Natural killer cell (primary cell): ENCODE data around the gene IL10RA. TPM values are rescaled to one million over a fixed set of nuclear protein-coding genes. Genes with fewer than 3 reads are reported as not detected.

Experiments used
- ATAC-seq, 3 donors: fragments of 150-1000 bp in 2 of 3; fragments of 200-7000 bp in 1 of 3; cut with Tn5 transposase; 1 replicate in 1 of 3; 2 replicates in 2 of 3; pipeline ENCODE4 v1.10.0; 2021; ENCODE audit warnings: mild to moderate bottlenecking in 2 of 3, moderate library complexity in 2 of 3
- DNase-seq, 2 donors: peaks; one replicate each; pipeline versions ENCODE4 v3.0.0 to v3.0.0-alpha.2; 2013 to 2021; ENCODE audit warnings: mixed read lengths in 1 of 2
- H3K27ac ChIP-seq: one replicate; pipeline ENCODE4 v1.5.1; 2013; ENCODE audit warnings: mild to moderate bottlenecking, low read length
- H3K27me3 ChIP-seq: one replicate; pipeline ENCODE4 v1.6.1; 2013; ENCODE audit warnings: low read length; ENCODE audit not compliant: control insufficient read depth, insufficient read depth
- H3K36me3 ChIP-seq: one replicate; pipeline ENCODE4 v1.6.1; 2013; ENCODE audit warnings: low read length; ENCODE audit not compliant: control insufficient read depth, insufficient read depth
- H3K4me1 ChIP-seq: one replicate; pipeline ENCODE4 v1.6.1; 2013; ENCODE audit warnings: low read length; ENCODE audit not compliant: control insufficient read depth, insufficient read depth
- H3K4me3 ChIP-seq: one replicate; pipeline ENCODE4 v1.5.1; 2013; ENCODE audit warnings: low read length
- H3K9me3 ChIP-seq: one replicate; pipeline ENCODE4 v1.6.1; 2013; ENCODE audit warnings: low read length; ENCODE audit not compliant: control insufficient read depth, insufficient read depth
- H3K27ac Mint-ChIP-seq, 2 donors: one replicate each; pipeline ENCODE4 v1.8.0; 2022; ENCODE audit warnings: mild to moderate bottlenecking in 2 of 2, mixed read lengths in 2 of 2, moderate library complexity in 1 of 2
- H3K27me3 Mint-ChIP-seq, 2 donors: one replicate each; pipeline ENCODE4 v1.8.0; 2022; ENCODE audit warnings: low read depth in 2 of 2, mixed read lengths in 2 of 2
- H3K36me3 Mint-ChIP-seq: one replicate; pipeline ENCODE4 v1.8.0; 2022; ENCODE audit warnings: mixed read lengths
- H3K4me1 Mint-ChIP-seq, 2 donors: one replicate each; pipeline ENCODE4 v1.8.0; 2022; ENCODE audit warnings: mixed read lengths in 2 of 2
- H3K4me3 Mint-ChIP-seq: one replicate; pipeline ENCODE4 v1.8.0; 2022; ENCODE audit warnings: mild to moderate bottlenecking, moderate library complexity, mixed read lengths
- H3K9me3 Mint-ChIP-seq, 2 donors: one replicate each; pipeline ENCODE4 v1.8.0; 2022; ENCODE audit warnings: mixed read lengths in 2 of 2
- CTCF ChIP-seq: fragments of 200-600 bp; IDR thresholded peaks from one replicate; pipeline ENCODE4 v1.8.0; 2022; ENCODE audit warnings: antibody characterized with exemption
- WGBS: methylation state at CpG from one replicate; pipeline ENCODE4 v1.1.7; 2013; ENCODE audit warnings: missing lambda C conversion rate; ENCODE audit not compliant: insufficient coverage; 5-methylcytosine and 5-hydroxymethylcytosine counted together
- intact Hi-C: fragments of 100-400 bp; cut with micrococcal nuclease; formaldehyde crosslinking; loops from one replicate; pipeline ENCODE4 v1.14.2; 2022
- total RNA-seq, 4 donors: library from RNA; stranded (reverse); fragments of 120-200 nt in 1 of 4; gene quantifications; one replicate each; pipeline versions ENCODE4 v1.2.3 to v1.2.4, GENCODE V29; 2013 to 2022

Gene IL10RA
- total RNA-seq, 3 donors from 2014 or later (not counting 1 experiment from before 2014, with no cell fraction given), result 263 to 286 (median 268) TPM

GRCh38 chr11:117993988-117994745 lies 8.0 kb downstream of the IL10RA start:
- peaks cover 80 to 85% of the 10 kb centered on the region in 2 donors for H3K4me1 Mint-ChIP-seq
- intact Hi-C loops, result no loop called here
- WGBS, result 79% methylated on average over 8 of the region's 9 CpGs
- peak overlapping the region; percentile 21 for H3K4me3 Mint-ChIP-seq
- H3K9me3 ChIP-seq, result no peaks in the 10 kb centered on the region
- peaks cover 39% of the 10 kb centered on the region for H3K36me3 Mint-ChIP-seq
- peak overlapping the region; percentile 60 to 98 for H3K27ac Mint-ChIP-seq
- peak overlapping the region; percentile 44 for H3K27ac ChIP-seq
- ATAC-seq (peak in 1 of 3 donors; percentile 11), DNase-seq (no peak)
- TF ChIP-seq CTCF, result no peak
- no peaks in the 10 kb centered on the region for H3K9me3 Mint-ChIP-seq
- no peak overlapping the region for H3K4me3 ChIP-seq
- no peaks in the 10 kb centered on the region for H3K27me3 ChIP-seq
- peaks cover 98% of the 10 kb centered on the region for H3K36me3 ChIP-seq
- H3K4me1 ChIP-seq, result peaks cover 77% of the 10 kb centered on the region
- no peaks in the 10 kb centered on the region for H3K27me3 Mint-ChIP-seq

DNA sequence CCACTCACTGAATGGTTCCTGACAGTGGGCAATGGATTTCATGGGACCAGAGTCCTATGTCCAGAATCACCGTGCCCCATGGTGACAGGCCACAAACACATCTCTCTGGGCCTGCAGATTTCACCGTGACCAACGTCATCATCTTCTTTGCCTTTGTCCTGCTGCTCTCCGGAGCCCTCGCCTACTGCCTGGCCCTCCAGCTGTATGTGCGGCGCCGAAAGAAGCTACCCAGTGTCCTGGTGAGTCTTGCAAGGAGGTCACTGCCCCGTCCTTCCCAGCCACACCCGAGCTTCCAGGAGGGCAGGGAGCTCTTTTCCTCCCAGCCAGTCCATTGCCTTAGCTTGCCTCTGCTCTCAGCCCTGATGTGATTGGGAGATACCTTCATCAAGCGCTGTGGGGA lies 9.3 kb downstream of the IL10RA start:
- Histone ChIP-seq H3K27ac (no peak overlapping the region), H3K9me3 (no peaks in the 10 kb centered on the region), H3K27me3 (no peaks in the 10 kb centered on the region), H3K4me3 (no peak overlapping the region), H3K4me1 (peaks cover 79% of the 10 kb centered on the region), H3K36me3 (peaks cover 98% of the 10 kb centered on the region)
- TF ChIP-seq CTCF, result no peak
- 98% methylated on average over 11 of the region's 11 CpGs for WGBS
- Mint-ChIP-seq H3K9me3 (no peaks in the 10 kb centered on the region), H3K36me3 (peaks cover 39% of the 10 kb centered on the region), H3K27me3 (no peaks in the 10 kb centered on the region), H3K4me3 (no peak overlapping the region), H3K4me1 (peaks cover 76 to 84% of the 10 kb centered on the region in 2 donors), H3K27ac (peak overlapping the region; percentile 93 to 98)
- ATAC-seq, result no peak
- intact Hi-C loops, result no loop called here
- DNase-seq, result no peak

DNA sequence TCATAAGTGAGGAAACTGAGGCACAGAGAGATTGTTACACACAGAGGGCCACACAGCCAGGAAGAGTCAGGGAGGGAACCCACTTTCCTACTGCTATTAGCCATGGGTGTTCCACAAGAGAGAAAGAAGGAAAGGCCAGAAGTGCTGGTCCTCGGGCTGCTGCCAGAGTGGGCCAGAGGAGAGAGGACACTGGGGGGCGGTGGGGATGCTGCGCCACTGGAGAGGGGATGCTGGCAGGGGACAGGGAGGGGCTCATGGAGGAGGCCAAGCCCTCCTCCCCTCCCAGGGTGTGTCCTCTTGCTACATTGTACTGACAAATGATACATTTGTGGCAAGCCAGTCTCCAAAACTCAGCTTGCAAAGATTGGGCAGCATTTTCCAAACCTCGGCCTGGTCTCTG lies 9.9 kb downstream of the IL10RA start:
- peaks cover 80% of the 10 kb centered on the region for H3K4me1 ChIP-seq
- no peak overlapping the region for H3K4me3 Mint-ChIP-seq
- H3K36me3 Mint-ChIP-seq, result peaks cover 39% of the 10 kb centered on the region
- intact Hi-C loops, result no loop called here
- H3K9me3 ChIP-seq, result no peaks in the 10 kb centered on the region
- TF ChIP-seq CTCF, result no peak
- DNase-seq, result no peak
- WGBS, result 99% methylated on average over 4 of the region's 4 CpGs
- H3K27me3 ChIP-seq, result no peaks in the 10 kb centered on the region
- H3K36me3 ChIP-seq, result peaks cover 100% of the 10 kb centered on the region
- H3K27ac ChIP-seq, result no peak overlapping the region
- ATAC-seq, result no peak
- peaks cover 78 to 90% of the 10 kb centered on the region in 2 donors for H3K4me1 Mint-ChIP-seq
- no peaks in the 10 kb centered on the region for H3K27me3 Mint-ChIP-seq
- peak overlapping the region; percentile 93 to 98 for H3K27ac Mint-ChIP-seq
- H3K4me3 ChIP-seq, result no peak overlapping the region
- H3K9me3 Mint-ChIP-seq, result no peaks in the 10 kb centered on the region
